NCI-H526 (cell line): ENCODE data around the gene SOX15.

Experiments used
- DNase-seq, 2 experiments: peaks; one replicate each; lab custom pipeline; 2025; lab: John Stamatoyannopoulos, UW

Gene SOX15

DNA sequence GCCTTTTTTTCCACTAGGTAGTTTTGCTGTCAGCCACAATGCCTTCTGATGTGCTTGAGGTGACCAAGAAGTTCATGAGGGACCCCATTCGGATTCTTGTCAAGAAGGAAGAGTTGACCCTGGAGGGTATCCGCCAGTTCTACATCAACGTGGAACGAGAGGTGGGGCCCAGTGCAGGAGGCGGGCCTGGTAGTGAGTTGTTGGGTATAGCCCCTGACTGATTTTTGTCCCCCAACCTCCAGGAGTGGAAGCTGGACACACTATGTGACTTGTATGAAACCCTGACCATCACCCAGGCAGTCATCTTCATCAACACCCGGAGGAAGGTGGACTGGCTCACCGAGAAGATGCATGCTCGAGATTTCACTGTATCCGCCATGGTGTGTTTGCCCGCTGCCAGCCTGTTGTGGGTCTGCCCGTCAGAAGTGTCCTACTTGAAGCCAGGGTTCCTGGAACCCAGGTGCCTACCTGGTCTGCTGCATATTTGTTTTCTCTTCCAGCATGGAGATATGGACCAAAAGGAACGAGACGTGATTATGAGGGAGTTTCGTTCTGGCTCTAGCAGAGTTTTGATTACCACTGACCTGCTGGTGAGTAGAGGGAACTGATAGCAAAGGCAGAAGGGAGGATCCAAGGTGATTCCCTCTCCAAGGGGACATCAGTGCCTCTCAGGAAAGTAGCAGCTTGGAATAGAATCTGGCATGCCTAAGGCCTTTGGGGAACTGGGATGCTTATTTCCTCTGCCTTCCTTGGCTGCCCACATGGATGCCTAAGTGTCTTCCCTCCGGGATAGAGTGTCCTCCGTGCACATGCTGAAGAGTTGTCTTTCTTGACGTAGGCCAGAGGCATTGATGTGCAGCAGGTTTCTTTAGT is 12.3 kb downstream of the SOX15 start:
- DNase-seq = no peak

DNA sequence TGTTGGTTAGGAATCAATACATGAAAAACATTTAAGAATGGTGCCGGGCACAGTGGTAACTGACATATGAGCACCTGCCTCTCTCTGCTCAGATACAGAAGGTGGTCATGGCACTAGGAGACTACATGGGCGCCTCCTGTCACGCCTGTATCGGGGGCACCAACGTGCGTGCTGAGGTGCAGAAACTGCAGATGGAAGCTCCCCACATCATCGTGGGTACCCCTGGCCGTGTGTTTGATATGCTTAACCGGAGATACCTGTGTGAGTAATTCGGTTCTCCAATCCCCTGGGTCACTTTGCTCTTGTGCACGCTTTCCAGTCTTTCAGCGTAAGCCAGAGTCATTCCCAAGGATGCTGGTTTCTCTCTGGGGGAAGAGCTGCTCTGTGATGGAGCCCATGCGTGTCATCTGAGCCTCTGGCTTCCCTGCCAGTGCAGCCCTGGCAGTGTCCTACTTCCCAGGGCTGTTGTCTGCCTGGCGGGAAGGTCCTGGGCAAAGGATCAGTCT is 13.4 kb downstream of the SOX15 start:
- no peak for DNase-seq

DNA sequence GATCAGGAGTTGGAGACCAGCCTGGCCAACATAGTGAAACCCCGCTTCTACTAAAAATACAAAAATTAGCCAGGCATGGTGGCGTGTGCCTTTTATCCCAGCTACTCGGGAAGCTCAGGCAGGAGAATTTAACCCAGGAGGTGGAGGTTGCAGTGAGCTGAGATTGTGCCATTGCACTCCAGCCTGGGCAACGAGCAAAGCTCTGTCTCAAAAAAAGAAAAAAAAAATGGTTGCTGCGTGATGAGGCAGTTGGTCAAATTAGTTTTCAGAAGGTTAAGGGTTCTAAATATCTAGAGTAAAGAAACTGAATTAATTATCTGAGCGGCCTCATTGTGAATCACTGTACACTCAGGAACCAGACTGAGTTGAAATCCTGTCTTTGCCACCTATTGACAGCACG is 13.9 kb downstream of the SOX15 start:
- no peak for DNase-seq

DNA sequence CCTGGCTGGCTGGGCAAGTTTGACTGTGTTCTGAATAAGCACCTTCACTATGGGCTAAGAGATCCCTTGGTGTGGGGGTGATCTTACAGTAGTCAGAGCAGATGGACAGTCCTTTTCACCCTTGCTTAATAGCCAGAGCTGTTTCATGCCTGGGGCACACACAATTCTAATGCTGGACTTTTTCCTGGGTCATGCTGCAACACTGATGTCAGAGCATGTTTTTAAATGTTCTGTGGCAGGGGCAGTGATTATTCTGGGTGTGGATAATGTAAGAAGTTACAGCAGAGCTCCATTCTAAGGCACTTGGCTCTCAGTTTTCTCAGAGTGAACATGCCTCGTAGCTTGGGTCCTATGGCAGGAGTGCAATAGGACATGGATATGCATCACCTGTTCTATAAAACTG is 14.4 kb downstream of the SOX15 start:
- no peak for DNase-seq

DNA sequence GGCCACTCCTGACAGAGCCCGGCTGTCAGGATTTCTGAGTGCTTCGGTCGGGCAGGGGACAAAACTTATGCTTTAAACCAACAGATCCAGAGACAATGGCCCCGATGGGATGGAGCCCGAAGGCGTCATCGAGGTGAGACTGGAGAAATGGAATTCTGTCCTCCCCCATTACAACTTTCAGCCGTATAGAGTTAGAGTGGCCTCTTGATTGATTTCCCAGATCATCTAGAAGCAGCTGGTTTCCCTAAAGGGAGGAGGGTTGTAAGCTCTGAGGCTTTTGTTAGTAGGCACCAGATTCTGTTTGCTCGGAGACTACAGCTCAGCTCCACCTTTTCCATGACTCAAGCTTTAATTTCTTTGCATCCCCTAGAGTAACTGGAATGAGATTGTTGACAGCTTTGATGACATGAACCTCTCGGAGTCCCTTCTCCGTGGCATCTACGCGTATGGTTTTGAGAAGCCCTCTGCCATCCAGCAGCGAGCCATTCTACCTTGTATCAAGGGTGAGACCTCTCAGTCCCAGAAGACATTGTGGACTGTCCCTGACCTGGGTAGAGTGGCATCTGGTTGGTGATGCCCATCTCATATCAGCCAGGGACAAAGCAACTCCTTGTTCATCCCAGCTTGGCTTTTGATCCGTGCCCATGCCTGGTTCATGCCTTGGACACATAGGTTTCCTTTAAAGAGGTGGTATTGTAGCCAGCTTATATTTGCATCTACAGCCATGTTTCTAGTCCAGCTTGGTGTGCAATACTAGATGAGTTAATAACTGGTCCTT is 15.5 kb downstream of the SOX15 start:
- no peak for DNase-seq

DNA sequence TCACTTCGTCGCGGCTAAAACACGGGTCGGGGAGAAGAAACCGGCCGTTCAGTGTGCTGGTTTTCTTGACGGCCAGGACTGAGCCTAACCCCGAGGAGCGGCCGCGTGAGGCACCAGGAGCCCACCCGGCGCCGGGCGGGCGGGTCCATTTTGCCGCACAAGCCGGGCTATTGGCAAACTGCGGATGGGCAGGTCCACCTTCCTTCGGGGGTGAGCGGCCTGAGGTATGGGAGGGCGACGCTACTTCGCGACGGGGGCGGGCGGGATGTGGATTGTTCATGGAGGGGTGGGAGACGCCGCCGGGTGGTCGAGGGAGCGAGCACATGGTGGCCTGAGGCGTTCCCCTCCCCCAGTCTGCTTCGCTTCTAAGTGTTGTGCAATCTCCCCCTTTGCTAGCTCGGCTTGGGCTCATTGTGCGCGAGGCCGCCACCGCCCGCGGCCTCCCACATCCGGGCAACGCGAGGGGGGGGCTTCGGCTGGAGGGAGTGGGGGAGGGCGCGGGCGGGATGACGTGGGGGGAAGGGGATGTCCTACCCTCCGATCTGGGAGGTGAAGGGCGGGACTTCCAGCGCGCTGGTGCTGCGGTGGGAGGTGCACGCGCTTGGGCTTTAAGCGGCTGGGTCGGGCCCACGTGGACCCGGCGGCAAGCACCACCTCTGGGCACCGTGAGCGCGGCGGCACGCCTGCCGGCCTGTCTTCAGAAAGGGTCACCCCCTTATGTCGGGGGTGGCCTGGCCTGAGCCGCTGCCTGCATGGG is 16.4 kb downstream of the SOX15 start:
- peak; percentile 44 to 84 for DNase-seq

DNA sequence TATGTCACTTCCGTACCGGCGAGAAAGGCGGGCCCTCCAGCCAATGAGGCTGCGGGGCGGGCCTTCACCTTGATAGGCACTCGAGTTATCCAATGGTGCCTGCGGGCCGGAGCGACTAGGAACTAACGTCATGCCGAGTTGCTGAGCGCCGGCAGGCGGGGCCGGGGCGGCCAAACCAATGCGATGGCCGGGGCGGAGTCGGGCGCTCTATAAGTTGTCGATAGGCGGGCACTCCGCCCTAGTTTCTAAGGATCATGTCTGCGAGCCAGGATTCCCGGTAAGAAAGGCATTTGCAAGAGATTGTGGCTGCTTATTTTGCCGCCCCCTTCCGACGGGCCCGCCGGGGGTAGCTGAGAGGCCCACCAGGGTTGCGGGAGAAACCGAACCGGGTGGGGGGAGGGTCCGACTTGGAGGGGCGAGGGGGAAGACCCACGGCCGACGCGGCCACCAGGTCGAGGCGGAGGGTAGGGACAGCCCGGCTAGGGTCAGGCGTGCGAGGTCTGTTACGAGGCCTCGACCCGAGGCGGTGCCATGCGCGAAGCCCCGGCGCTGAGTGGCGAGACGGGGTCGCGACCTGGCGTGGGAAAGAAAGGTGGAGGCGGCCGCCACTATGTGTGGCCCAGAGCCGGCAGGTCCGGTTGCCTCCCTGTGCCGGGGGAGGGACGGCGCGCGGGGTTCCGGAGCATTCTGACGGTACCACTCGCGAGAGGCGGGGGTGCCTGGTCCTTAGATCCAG is 17.1 kb downstream of the SOX15 start:
- peak in 1 of 2 experiments; percentile 97 for DNase-seq

DNA sequence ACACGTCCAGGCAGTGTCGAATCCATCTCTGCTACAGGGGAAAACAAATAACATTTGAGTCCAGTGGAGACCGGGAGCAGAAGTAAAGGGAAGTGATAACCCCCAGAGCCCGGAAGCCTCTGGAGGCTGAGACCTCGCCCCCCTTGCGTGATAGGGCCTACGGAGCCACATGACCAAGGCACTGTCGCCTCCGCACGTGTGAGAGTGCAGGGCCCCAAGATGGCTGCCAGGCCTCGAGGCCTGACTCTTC is 17.6 kb downstream of the SOX15 start:
- peak in 1 of 2 experiments; percentile 96 for DNase-seq

DNA sequence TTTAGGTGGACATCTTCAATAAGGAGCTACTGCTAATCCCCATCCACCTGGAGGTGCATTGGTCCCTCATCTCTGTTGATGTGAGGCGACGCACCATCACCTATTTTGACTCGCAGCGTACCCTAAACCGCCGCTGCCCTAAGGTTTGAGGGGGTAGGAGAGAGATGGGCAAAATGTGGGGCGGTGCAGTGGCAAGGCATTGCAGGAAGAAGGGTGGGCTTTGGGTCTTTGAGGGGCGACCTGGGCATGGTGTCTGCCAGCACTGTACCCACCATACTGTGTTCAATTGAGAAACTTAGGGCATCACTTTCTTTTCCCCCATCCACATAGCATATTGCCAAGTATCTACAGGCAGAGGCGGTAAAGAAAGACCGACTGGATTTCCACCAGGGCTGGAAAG is 19.5 kb downstream of the SOX15 start:
- DNase-seq = no peak

DNA sequence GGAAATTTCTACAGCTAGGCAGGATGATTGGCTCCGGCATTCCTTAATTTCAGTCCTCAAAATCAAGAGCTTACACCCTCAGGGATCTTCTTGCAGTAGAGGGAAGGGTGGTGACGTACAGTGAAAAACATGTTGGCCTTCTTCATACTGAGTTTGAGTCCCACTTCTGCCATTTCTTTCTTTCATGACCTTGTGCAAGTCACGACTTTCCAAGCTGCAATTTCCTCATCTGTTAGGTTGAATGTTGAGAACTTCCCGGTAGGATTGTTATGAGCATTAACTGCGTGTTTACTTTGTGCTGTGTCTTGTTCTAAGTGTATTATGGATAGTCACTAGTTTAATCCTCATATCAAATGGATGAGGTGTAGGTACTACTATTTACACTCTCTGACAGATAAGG is 20.3 kb downstream of the SOX15 start:
- no peak for DNase-seq

DNA sequence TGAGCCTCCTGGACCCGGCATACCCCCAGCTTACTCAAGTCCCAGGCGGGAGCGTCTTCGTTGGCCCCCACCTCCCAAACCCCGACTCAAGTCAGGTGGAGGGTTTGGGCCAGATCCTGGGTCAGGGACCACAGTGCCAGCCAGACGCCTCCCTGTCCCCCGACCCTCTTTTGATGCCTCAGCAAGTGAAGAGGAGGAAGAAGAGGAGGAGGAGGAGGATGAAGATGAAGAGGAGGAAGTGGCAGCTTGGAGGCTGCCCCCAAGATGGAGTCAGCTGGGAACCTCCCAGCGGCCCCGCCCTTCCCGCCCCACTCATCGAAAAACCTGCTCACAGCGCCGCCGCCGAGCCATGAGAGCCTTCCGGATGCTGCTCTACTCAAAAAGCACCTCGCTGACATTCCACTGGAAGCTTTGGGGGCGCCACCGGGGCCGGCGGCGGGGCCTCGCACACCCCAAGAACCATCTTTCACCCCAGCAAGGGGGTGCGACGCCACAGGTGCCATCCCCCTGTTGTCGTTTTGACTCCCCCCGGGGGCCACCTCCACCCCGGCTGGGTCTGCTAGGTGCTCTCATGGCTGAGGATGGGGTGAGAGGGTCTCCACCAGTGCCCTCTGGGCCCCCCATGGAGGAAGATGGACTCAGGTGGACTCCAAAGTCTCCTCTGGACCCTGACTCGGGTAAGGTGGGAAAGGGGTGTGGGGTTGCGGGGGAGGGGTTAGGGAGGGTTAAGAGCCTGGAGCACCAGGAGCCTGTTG is 26.6 kb downstream of the SOX15 start:
- no peak for DNase-seq

DNA sequence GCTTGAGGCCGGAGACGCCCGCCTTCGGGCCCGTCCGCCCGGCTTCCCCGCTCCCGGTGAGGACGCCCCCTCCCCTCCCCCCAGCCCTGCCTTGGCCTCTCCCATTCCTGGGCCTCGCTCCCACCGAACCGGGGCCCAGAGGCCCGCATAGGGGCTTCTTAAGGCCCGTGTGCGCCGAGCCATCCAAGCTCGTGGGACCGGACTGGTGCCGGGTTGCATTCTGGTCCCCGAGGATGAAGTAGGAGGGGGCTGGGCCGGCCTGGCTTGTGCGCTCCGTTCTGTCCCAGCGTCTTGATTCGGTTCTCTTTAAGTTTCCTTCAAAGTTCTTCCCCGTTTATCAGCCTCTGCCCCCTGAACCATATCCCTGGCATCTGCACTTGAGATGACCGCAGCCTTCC is 27.7 kb downstream of the SOX15 start:
- no peak for DNase-seq

DNA sequence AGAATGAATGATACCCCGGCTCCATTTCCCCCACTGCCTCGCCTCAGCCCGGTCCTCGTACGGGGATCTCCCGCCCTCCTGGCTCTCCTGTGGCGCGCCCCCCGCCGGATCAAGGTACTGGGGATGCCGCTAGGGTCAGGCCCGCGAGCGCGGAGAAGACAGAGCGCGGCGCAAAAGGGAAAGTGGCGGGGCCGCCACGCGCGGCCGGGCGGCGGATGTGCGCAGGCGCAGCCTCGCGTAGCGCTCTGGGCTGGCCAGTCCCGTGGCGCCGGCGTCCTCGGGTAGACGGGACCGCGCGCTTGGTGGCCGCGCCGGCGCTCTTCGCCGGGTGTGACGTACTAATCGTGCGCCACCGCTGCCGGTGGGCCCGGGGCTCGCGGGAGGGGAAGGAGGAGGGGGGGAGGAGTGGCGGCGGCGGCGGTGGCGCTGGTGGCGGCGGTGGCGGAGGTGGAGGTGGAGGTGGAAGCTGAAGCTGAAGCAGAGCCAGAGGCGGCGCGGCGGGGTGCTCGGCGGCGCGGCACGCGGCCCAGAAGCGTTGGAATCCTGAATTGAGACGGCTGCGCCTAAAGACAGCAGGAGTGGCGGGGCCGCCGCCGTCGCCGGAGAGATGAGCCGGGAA is 28.2 kb downstream of the SOX15 start, which contains the start of gene SENP3:
SENP3 (plus strand) TSS at position 331 of the 619 bp plus-strand sequence. CDS start 1,158 bp downstream, outside the sequence.
- peak in 1 of 2 experiments; percentile 86 for DNase-seq

DNA sequence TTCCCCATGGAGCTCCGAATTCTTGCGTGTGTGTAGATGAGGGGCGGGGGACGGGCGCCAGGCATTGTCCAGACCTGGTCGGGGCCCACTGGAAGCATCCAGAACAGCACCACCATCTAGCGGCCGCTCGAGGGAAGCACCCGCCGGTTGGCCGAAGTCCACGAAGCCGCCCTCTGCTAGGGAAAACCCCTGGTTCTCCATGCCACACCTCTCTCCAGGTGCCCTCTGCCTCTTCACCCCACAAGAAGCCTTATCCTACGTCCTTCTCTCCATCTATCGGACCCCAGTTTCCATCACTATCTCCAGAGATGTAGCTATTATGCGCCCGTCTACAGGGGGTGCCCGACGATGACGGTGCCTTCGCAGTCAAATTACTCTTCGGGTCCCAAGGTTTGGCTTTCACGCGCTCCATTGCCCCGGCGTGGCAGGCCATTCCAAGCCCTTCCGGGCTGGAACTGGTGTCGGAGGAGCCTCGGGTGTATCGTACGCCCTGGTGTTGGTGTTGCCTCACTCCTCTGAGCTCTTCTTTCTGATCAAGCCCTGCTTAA is 28.8 kb downstream of the SOX15 start:
- DNase-seq = peak; percentile 29 to 85

DNA sequence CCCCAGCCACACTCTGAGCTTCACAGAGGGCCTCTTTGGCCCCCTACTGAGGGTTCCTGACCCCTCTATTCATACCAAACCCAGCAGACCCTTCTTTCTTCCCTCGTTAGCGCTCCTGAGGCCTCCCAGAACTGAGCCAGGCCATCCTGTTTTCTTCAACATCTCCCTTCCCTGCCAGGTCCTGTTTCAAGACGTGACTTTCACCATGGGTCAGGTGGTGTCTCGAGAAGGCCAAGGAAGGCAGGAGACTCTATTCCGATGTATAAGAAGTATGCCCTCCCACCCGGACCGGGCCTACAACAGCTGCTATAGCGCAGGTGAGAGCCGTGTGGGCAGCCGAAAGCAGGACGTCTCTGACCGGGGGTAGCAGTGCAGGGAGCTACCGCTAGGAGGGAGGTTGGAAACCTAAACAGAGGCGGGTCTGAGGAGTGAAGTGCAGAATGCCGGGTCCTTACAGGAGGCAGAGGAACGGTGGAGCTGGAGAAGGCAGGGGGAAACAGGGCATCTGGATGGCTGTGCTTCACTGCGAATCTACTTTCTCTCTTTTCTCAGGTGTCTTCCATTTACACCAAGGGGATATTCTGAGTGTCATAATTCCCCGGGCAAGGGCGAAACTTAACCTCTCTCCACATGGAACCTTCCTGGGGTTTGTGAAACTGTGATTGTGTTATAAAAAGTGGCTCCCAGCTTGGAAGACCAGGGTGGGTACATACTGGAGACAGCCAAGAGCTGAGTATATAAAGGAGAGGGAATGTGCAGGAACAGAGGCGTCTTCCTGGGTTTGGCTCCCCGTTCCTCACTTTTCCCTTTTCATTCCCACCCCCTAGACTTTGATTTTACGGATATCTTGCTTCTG is 29.5 kb downstream of the SOX15 start:
- peak in 1 of 2 experiments; percentile 56 for DNase-seq

DNA sequence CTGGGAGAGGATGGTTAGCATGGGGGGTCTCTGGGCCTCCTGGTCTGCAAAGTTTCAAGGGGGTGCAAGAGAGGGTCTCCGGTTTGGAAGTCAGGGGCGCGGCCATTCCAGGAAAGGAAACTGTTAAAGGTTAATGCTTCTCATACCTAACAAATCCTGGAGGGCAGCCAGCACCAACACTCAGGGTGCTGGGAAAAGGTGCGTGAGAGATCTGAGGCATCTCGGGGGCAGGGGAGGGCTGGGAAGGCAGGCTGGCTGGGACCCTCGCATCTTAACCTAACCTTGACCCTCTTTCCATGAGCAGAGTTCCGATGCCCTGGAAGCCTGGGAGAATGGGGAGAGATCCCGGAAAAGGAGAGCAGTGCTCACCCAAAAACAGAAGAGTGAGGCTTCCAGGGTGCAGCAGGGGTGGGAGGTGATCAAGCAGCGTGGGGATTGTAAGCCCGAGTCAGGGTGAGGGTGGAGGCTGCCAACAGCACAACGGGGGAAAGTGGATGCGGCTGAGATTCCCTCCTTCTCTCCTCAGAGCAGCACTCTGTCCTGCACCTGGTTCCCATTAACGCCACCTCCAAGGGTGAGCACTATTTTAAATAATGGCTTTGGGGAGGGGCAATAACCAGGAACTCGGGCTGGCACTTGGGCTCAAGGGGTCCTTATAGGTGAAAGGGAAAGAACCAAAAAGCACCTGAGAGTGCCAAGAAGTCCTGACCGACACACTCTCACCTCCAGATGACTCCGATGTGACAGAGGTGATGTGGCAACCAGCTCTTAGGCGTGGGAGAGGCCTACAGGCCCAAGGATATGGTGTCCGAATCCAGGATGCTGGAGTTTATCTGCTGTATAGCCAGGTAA is 30.3 kb downstream of the SOX15 start:
- no peak for DNase-seq

DNA sequence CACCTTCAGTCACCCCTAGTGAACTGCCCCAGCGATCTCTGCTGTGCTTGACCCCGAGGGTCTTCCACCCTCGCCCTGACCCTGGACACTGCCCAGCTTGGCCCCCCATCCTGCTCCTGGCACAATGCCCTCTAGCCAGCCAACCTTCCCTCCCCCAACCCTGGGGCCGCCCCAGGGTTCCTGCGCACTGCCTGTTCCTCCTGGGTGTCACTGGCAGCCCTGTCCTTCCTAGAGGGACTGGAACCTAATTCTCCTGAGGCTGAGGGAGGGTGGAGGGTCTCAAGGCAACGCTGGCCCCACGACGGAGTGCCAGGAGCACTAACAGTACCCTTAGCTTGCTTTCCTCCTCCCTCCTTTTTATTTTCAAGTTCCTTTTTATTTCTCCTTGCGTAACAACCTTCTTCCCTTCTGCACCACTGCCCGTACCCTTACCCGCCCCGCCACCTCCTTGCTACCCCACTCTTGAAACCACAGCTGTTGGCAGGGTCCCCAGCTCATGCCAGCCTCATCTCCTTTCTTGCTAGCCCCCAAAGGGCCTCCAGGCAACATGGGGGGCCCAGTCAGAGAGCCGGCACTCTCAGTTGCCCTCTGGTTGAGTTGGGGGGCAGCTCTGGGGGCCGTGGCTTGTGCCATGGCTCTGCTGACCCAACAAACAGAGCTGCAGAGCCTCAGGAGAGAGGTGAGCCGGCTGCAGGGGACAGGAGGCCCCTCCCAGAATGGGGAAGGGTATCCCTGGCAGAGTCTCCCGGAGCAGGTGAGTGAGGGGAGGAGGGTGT is 31.2 kb downstream of the SOX15 start, which contains the start of gene TNFSF13:
TNFSF13 (plus strand) TSS at position 207 of the 776 bp plus-strand sequence; CDS start at position 497, 290 bp downstream.
- no peak for DNase-seq
